ENCODE data around the gene DCDC1.

GRCh38 chr11:31139479-31139878 is 230.1 kb downstream of the DCDC1 start:
- TF ChIP-seq CTCF (IDR thresholded peaks at IDR 0.05) = no peak
- TF ChIP-seq POLR2A (IDR thresholded peaks at IDR 0.05) = no peak
